ENCODE results near the gene DOCK4. TPM values are rescaled to one million over a fixed set of nuclear protein-coding genes. Genes with fewer than 3 reads are reported as not detected.

The DOCK4 gene
- polyA plus RNA-seq, 2 of the 4 experiments (the other 2 are of a cell fraction): 13.7 to 15.7 TPM

DNA sequence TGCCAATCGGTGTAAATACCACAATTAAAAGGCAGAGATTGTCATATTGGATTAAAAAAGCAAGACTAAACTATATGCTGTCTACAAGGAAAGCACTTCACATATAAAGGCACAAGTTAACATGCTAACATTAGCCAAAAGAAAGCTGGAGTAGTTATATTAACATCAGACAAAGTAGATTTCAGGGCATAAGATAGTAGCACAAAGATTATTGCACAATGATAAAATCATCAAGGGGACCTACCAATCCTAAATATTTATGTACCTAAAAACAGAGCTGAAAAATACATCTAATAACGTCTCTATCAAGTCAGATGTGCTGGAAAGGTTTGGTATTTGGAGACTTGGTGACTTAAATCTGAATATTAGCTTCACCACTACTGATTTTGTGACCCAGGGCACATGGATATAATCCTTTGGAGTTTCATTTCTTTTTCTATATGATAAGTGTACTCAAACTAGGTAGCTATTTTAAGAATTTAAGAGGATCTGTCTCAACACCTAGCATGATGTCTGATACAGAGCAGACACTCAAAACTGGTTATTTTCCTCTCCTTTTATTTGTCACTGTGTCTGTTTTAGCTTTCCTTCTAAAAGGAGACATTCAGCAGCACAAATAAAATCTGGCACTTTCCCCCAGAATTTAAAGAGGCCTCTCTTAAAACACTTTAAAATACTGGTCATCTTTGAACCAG is 156.5 kb downstream of the DOCK4 start:
- no peak for FAIRE-seq
- H3K9me3 ChIP-seq: peaks cover 13% of the 10 kb centered on the region
- POLR2A ChIA-PET: no interaction called here
- peak overlapping the region in 1 of 2 experiments; percentile 16; a peak in 1 of 6 replicates for H3K27ac ChIP-seq
- no peak for DNase-seq (ENCODE audit: low read depth in 1 of 2, low spot score in 1 of 2)
- TF ChIP-seq PHF8 (IDR thresholded peaks at IDR 0.05; ENCODE audit: borderline replicate concordance, low read depth) (no peak), ZSCAN20 (CRISPR knock-in tag; IDR thresholded peaks at IDR 0.05) (no peak), FOSB (CRISPR knock-in tag; IDR thresholded peaks at IDR 0.05) (no peak), HOXB5 (CRISPR knock-in tag; IDR thresholded peaks at IDR 0.05) (no peak), RFX5 (IDR thresholded peaks at IDR 0.05) (no peak), SMC3 (IDR thresholded peaks at IDR 0.05) (no peak), NR3C1 (IDR thresholded peaks at IDR 0.05) (no peak), MAZ (IDR thresholded peaks at IDR 0.05; ENCODE audit: borderline replicate concordance, low read depth, low read length) (no peak), RARB (CRISPR knock-in tag; IDR thresholded peaks at IDR 0.05) (no peak), HOXA7 (CRISPR knock-in tag; IDR thresholded peaks at IDR 0.05) (no peak), BHLHE40 (IDR thresholded peaks at IDR 0.05; ENCODE audit: low read depth, low read length) (no peak), HOXB13 (CRISPR knock-in tag; IDR thresholded peaks at IDR 0.05; ENCODE audit: low read depth) (no peak), CHD2 (IDR thresholded peaks at IDR 0.05; ENCODE audit: low read length, partially characterized antibody) (no peak), CHD4 (IDR thresholded peaks at IDR 0.05; ENCODE audit: borderline replicate concordance) (no peak), ESRRA (IDR thresholded peaks at IDR 0.05; ENCODE audit: borderline replicate concordance, low read length) (no peak)
- TF ChIP-seq, protein P1, sequence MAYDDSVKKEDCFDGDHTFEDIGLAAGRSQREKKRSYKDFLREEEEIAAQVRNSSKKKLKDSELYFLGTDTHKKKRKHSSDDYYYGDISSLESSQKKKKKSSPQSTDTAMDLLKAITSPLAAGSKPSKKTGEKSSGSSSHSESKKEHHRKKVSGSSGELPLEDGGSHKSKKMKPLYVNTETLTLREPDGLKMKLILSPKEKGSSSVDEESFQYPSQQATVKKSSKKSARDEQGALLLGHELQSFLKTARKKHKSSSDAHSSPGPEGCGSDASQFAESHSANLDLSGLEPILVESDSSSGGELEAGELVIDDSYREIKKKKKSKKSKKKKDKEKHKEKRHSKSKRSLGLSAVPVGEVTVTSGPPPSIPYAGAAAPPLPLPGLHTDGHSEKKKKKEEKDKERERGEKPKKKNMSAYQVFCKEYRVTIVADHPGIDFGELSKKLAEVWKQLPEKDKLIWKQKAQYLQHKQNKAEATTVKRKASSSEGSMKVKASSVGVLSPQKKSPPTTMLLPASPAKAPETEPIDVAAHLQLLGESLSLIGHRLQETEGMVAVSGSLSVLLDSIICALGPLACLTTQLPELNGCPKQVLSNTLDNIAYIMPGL (CRISPR knock-in tag; IDR thresholded peaks at IDR 0.05; ENCODE audit: borderline replicate concordance): no peak
- TF ChIP-seq, protein P2, sequence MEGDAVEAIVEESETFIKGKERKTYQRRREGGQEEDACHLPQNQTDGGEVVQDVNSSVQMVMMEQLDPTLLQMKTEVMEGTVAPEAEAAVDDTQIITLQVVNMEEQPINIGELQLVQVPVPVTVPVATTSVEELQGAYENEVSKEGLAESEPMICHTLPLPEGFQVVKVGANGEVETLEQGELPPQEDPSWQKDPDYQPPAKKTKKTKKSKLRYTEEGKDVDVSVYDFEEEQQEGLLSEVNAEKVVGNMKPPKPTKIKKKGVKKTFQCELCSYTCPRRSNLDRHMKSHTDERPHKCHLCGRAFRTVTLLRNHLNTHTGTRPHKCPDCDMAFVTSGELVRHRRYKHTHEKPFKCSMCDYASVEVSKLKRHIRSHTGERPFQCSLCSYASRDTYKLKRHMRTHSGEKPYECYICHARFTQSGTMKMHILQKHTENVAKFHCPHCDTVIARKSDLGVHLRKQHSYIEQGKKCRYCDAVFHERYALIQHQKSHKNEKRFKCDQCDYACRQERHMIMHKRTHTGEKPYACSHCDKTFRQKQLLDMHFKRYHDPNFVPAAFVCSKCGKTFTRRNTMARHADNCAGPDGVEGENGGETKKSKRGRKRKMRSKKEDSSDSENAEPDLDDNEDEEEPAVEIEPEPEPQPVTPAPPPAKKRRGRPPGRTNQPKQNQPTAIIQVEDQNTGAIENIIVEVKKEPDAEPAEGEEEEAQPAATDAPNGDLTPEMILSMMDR (IDR thresholded peaks at IDR 0.05): no peak
- TF ChIP-seq, protein P3, sequence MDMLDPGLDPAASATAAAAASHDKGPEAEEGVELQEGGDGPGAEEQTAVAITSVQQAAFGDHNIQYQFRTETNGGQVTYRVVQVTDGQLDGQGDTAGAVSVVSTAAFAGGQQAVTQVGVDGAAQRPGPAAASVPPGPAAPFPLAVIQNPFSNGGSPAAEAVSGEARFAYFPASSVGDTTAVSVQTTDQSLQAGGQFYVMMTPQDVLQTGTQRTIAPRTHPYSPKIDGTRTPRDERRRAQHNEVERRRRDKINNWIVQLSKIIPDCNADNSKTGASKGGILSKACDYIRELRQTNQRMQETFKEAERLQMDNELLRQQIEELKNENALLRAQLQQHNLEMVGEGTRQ (IDR thresholded peaks at IDR 0.05): no peak
- TF ChIP-seq, protein P4, sequence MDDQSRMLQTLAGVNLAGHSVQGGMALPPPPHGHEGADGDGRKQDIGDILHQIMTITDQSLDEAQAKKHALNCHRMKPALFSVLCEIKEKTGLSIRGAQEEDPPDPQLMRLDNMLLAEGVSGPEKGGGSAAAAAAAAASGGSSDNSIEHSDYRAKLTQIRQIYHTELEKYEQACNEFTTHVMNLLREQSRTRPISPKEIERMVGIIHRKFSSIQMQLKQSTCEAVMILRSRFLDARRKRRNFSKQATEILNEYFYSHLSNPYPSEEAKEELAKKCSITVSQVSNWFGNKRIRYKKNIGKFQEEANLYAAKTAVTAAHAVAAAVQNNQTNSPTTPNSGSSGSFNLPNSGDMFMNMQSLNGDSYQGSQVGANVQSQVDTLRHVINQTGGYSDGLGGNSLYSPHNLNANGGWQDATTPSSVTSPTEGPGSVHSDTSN (IDR thresholded peaks at IDR 0.05): no peak
- TF ChIP-seq, protein P5, sequence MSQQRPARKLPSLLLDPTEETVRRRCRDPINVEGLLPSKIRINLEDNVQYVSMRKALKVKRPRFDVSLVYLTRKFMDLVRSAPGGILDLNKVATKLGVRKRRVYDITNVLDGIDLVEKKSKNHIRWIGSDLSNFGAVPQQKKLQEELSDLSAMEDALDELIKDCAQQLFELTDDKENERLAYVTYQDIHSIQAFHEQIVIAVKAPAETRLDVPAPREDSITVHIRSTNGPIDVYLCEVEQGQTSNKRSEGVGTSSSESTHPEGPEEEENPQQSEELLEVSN (IDR thresholded peaks at IDR 0.05; ENCODE audit: borderline replicate concordance, low read depth): no peak
- CTCF ChIA-PET: no interaction called here
- 77% methylated on average over 2 of the region's 2 CpGs for WGBS (ENCODE audit: missing lambda C conversion rate)
- no peak overlapping the region for H3K4me3 ChIP-seq
- H3K4me2 ChIP-seq: peak overlapping the region; percentile 16
- peaks cover 45% of the 10 kb centered on the region for H3K4me1 ChIP-seq
- no peak for ATAC-seq

DNA sequence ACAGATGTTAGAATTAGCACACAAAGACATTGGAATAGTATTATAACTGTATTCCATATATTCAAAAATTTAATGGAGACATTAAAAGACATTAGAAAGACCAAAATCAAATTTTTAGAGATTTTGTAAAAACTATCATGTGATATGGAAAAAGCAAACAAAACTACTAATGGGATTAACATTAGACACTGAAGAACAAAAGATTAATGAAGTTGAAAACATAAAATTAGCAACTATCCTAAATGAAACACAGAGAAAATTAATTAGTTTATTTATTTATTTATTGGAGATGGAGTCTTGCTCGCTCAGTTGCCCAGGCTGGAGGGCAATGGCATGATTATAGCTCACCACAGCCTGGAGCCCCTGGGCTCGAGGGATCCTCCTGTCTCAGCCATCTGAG is 158.8 kb downstream of the DOCK4 start:
- Histone ChIP-seq H3K4me1 (peaks cover 23% of the 10 kb centered on the region), H3K4me3 (no peak overlapping the region), H3K27ac (no peak overlapping the region), H3K4me2 (no peak overlapping the region), H3K9me3 (peaks cover 13% of the 10 kb centered on the region)
- DNase-seq (ENCODE audit: low read depth in 1 of 2, low spot score in 1 of 2): no peak
- 93% methylated on average over 2 of the region's 2 CpGs for WGBS (ENCODE audit: missing lambda C conversion rate)
- no peak for ATAC-seq
- CTCF ChIA-PET: interaction anchor here (0.5 kb wide), 1 partner anchor 231 kb away, joined by 3 read pairs; no protein-coding TSS in a partner anchor
- no peak for FAIRE-seq
- POLR2A ChIA-PET: no interaction called here
- no peak for TF ChIP-seq CHD4 (IDR thresholded peaks at IDR 0.05; ENCODE audit: borderline replicate concordance)
- TF ChIP-seq EHF (CRISPR knock-in tag; IDR thresholded peaks at IDR 0.05): no peak
- no peak for TF ChIP-seq JUNB (IDR thresholded peaks at IDR 0.05)
- TF ChIP-seq ESRRA (IDR thresholded peaks at IDR 0.05; ENCODE audit: borderline replicate concordance, low read length): no peak
- TF ChIP-seq TP53 (CRISPR knock-in tag; IDR thresholded peaks at IDR 0.05): no peak
- TF ChIP-seq, protein P1 (CRISPR knock-in tag; IDR thresholded peaks at IDR 0.05; ENCODE audit: borderline replicate concordance): no peak
- TF ChIP-seq HOXB13 (CRISPR knock-in tag; IDR thresholded peaks at IDR 0.05; ENCODE audit: low read depth): no peak
- TF ChIP-seq ZNF302 (CRISPR knock-in tag; IDR thresholded peaks at IDR 0.05): no peak
- no peak for TF ChIP-seq EP300 (IDR thresholded peaks at IDR 0.05)
- no peak for TF ChIP-seq CBX8 (IDR thresholded peaks at IDR 0.05)
- no peak for TF ChIP-seq POLR2AphosphoS2 (conservative IDR thresholded peaks at IDR 0.05; ENCODE audit: low read length)
- TF ChIP-seq, protein P3 (IDR thresholded peaks at IDR 0.05): no peak
- no peak for TF ChIP-seq PHF8 (IDR thresholded peaks at IDR 0.05; ENCODE audit: borderline replicate concordance, low read depth)
- TF ChIP-seq ZC3H11A (IDR thresholded peaks at IDR 0.05): no peak
- no peak for TF ChIP-seq CHD2 (IDR thresholded peaks at IDR 0.05; ENCODE audit: low read length, partially characterized antibody)
